Measurements from ENCODE around the gene DCLRE1C. TPM values are rescaled to one million over a fixed set of nuclear protein-coding genes. Genes with fewer than 3 reads are reported as not detected.
A peak's percentile ranks its signal among the peaks of the same experiment; 100 is the strongest.

DCLRE1C gene
- 28.6 and 101 TPM in 2 replicates for total RNA-seq (2011; cell fraction: chromatin; rRNA removed; ENCODE audit: low replicate concordance)
- 15.3 and 118 TPM in 2 replicates for total RNA-seq (2011; cell fraction: nucleolus; rRNA removed)
- 19.7 and 20.5 TPM in 2 replicates for total RNA-seq (2011; cell fraction: nucleoplasm; rRNA removed)
- total RNA-seq (2014; rRNA removed): 8.8 and 10.5 TPM in 2 replicates
- 21.4 and 22.2 TPM in 2 replicates for total RNA-seq (2014; rRNA removed; fragmentation: Illumina TruSeq; extraction: Trizol)
- 19.5 and 19.6 TPM in 2 replicates for total RNA-seq (2015; rRNA removed; fragmentation: Illumina TruSeq; extraction: Trizol)
- 10.5 and 13.0 TPM in 2 replicates for total RNA-seq (2021)
- polyA plus RNA-seq (2011; rRNA removed): 7.6 and 10.5 TPM in 2 replicates
- 2.8 and 4.0 TPM in 2 replicates for polyA plus RNA-seq (2011; cell fraction: cytosol; rRNA removed)
- polyA plus RNA-seq (2011; cell fraction: nucleus; rRNA removed): 8.5 and 9.4 TPM in 2 replicates
- 7.7 and 11.3 TPM in 2 replicates for polyA plus RNA-seq (2012)
- polyA plus RNA-seq (2014; fragmentation: Illumina TruSeq; extraction: Trizol): 13.9 and 15.5 TPM in 2 replicates
- 10 to 100 TPM; 15.6 to 22.0 TPM for polyA plus RNA-seq (2014; fragmentation: Nextera tagmentation; extraction: Ambion mirVana)
- polyA plus RNA-seq (2014; rRNA removed): 8.3 and 10.0 TPM in 2 replicates
- polyA minus RNA-seq (2011; rRNA and poly(A)+ RNA removed): 18.7 and 20.0 TPM in 2 replicates
- 5.4 and 6.3 TPM in 2 replicates for polyA minus RNA-seq (2011; cell fraction: cytosol; rRNA and poly(A)+ RNA removed)
- 13.6 and 16.2 TPM in 2 replicates for polyA minus RNA-seq (2011; cell fraction: nucleus; rRNA and poly(A)+ RNA removed)
- percentile 76 among the genes with signal in this experiment for Bru-seq, nascent RNA
- percentile 76 among the genes with signal in this experiment for BruChase-seq, experiment 1, labeled RNA remaining after a 2-hour chase
- percentile 70 among the genes with signal in this experiment for BruChase-seq, experiment 2, labeled RNA remaining after a 6-hour chase
- long read RNA-seq, experiment 1, transcript DCLRE1C-208 (15 exons, 2,463 nt): minor isoform, 6 of 116 reads
- long read RNA-seq, experiment 1, transcript DCLRE1C-209 (14 exons, 2,354 nt): major isoform, 8 of 116 reads
- long read RNA-seq, experiment 1, partial matches to known transcripts: 14 of 116 reads
- long read RNA-seq, experiment 1, other reads (novel, unspliced or antisense): 86 of 116 reads
- long read RNA-seq, experiment 2, partial matches to known transcripts: 0 of 10 reads
- long read RNA-seq, experiment 2, other reads (novel, unspliced or antisense): 6 of 10 reads
- long read RNA-seq, experiment 3, partial matches to known transcripts: 3 of 14 reads
- long read RNA-seq, experiment 3, other reads (novel, unspliced or antisense): 3 of 14 reads

GRCh38 chr10:14954001-14954770 lies at the start of gene DCLRE1C:
Gene DCLRE1C (minus strand): TSS chr10:14954096. CDS start chr10:14954010, 86 bp downstream.
- peak within 1 kb of the TSS; percentile 77 for H3K4me2 ChIP-seq (ENCODE audit: insufficient read depth, low read length)
- TSS peak; percentile 96 for BruUV-seq (replicated peaks)
- TF ChIP-seq TBP (optimal IDR thresholded peaks at IDR 0.05; ENCODE audit: low read depth, low read length) (peak; percentile 71), SAFB2 (IDR thresholded peaks at IDR 0.05; ENCODE audit: borderline replicate concordance, low read depth, low read length, severe bottlenecking) (no peak), MYBL2 (IDR thresholded peaks at IDR 0.05; ENCODE audit: low read depth) (peak; percentile 92), MYBL2 (CRISPR knock-in tag; IDR thresholded peaks at IDR 0.05; ENCODE audit: borderline replicate concordance) (no peak), ZNF444 (CRISPR knock-in tag; IDR thresholded peaks at IDR 0.05) (no peak), TARDBP (IDR thresholded peaks at IDR 0.05) (no peak; the same call in 1 of the 2 replicates), NRF1 (conservative IDR thresholded peaks at IDR 0.05 in 1 of 2, IDR thresholded peaks at IDR 0.05 in 1 of 2) (peak; percentile 71 to 76), RERE (CRISPR knock-in tag; IDR thresholded peaks at IDR 0.05; ENCODE audit: borderline replicate concordance) (no peak), SAP30 (IDR thresholded peaks at IDR 0.05; ENCODE audit: borderline replicate concordance, insufficient read depth, low read depth, low read length, poor library complexity, severe bottlenecking) (peak; percentile 96)

More at GRCh38 chr10:14954001-14954770, at the start of gene DCLRE1C:
- in situ Hi-C loops (cut with MboI) (no loop called here), intact Hi-C loops (cut with micrococcal nuclease) (loop anchor here (5.0 kb wide), 2 partner anchors 72 to 117 kb away; partner anchors contain the start of genes CDNF, HSPA14 and MSANTD7)
- H3K79me2 ChIP-seq (ENCODE audit: control insufficient read depth, insufficient read depth, low read length): peaks cover 53% of the 10 kb centered on the region
- no peaks in the 10 kb centered on the region for H3K9me1 ChIP-seq (ENCODE audit: control insufficient read depth, insufficient read depth, low read length)
- peak; percentile 91 for FAIRE-seq
- H3K36me3 ChIP-seq (ENCODE audit: control insufficient read depth, insufficient read depth, low read length): peaks cover 23% of the 10 kb centered on the region
- no peaks in the 10 kb centered on the region for H3K27me3 ChIP-seq (ENCODE audit: control insufficient read depth in 2 of 2, insufficient read depth in 2 of 2, low read length in 2 of 2)
- peak within 1 kb of the TSS; percentile 81 for H2AFZ ChIP-seq (ENCODE audit: low read depth, low read length)
- CTCF ChIA-PET (ENCODE audit: low intra/inter-chr PET ratio): interaction anchor here (0.5 to 0.6 kb wide), 2 partner anchors 75 to 457 kb away, joined by 3 read pairs; partner anchors contain the start of gene SUV39H2
- H3K9ac ChIP-seq (ENCODE audit: insufficient read depth in 1 of 2, low read depth in 2 of 2, low read length in 2 of 2): peak within 1 kb of the TSS; percentile 60 to 93
- POLR2A ChIA-PET: interaction anchor here (0.5 to 1.8 kb wide), 13 partner anchors 8 to 552 kb away, joined by 3 to 9 read pairs (median 3); no protein-coding TSS in a partner anchor
- DNase-seq (ENCODE audit: extremely low read depth in 1 of 4, low spot score in 3 of 4): peak; percentile 94 to 95 (median 94)
- peak within 1 kb of the TSS; percentile 74 for H3K4me3 ChIP-seq
- peaks cover 15 to 21% of the 10 kb centered on the region in 2 experiments; a peak in 4 of 5 replicates for H3K4me1 ChIP-seq (replicated peaks in 1 of 2; ENCODE audit: control insufficient read depth in 2 of 2, insufficient read depth in 2 of 2, low read length in 2 of 2)
- H4K20me1 ChIP-seq (replicated peaks; ENCODE audit: control insufficient read depth, insufficient read depth, low read length): 0 out of 2 replicates have a peak, but pooled peaks cover 3% of the 10 kb centered on the region
- WGBS (ENCODE audit: insufficient coverage, low coverage, missing lambda C conversion rate): under 1% methylated on average over 38 of the region's 45 CpGs
- peak within 1 kb of the TSS; percentile 74 for H3K27ac ChIP-seq (ENCODE audit: extremely low read depth, low read depth, low read length)
- ATAC-seq: peak; percentile 98
- no peaks in the 10 kb centered on the region for H3K9me3 ChIP-seq (replicated peaks; ENCODE audit: control insufficient read depth, insufficient read depth, low read depth, low read length)
